Measurements from ENCODE around the gene GFRA1. TPM values are rescaled to one million over a fixed set of nuclear protein-coding genes. Genes with fewer than 3 reads are reported as not detected.

Gene GFRA1
- total RNA-seq, 1 donor from 2014 or later = 44.1 TPM

- DNase-seq (ENCODE audit: extremely low spot score, unreplicated experiment) = peak; percentile 75
- H3K27me3 Mint-ChIP-seq (ENCODE audit: unreplicated experiment) = no peaks in the 10 kb centered on the region
- no peak overlapping the region for H3K27ac Mint-ChIP-seq (ENCODE audit: unreplicated experiment)
- TF ChIP-seq, protein P1, sequence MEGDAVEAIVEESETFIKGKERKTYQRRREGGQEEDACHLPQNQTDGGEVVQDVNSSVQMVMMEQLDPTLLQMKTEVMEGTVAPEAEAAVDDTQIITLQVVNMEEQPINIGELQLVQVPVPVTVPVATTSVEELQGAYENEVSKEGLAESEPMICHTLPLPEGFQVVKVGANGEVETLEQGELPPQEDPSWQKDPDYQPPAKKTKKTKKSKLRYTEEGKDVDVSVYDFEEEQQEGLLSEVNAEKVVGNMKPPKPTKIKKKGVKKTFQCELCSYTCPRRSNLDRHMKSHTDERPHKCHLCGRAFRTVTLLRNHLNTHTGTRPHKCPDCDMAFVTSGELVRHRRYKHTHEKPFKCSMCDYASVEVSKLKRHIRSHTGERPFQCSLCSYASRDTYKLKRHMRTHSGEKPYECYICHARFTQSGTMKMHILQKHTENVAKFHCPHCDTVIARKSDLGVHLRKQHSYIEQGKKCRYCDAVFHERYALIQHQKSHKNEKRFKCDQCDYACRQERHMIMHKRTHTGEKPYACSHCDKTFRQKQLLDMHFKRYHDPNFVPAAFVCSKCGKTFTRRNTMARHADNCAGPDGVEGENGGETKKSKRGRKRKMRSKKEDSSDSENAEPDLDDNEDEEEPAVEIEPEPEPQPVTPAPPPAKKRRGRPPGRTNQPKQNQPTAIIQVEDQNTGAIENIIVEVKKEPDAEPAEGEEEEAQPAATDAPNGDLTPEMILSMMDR (IDR thresholded peaks at IDR 0.05) = peak; percentile 40
- no peaks in the 10 kb centered on the region for H3K36me3 Mint-ChIP-seq (ENCODE audit: unreplicated experiment)
- H3K4me1 Mint-ChIP-seq (ENCODE audit: unreplicated experiment) = no peaks in the 10 kb centered on the region
- no peaks in the 10 kb centered on the region for H3K9me3 Mint-ChIP-seq (ENCODE audit: unreplicated experiment)
- H3K4me3 Mint-ChIP-seq (ENCODE audit: unreplicated experiment) = no peak overlapping the region
Measured at GRCh38 chr10:116120688-116121455, 152.1 kb downstream of the GFRA1 start.

DNA sequence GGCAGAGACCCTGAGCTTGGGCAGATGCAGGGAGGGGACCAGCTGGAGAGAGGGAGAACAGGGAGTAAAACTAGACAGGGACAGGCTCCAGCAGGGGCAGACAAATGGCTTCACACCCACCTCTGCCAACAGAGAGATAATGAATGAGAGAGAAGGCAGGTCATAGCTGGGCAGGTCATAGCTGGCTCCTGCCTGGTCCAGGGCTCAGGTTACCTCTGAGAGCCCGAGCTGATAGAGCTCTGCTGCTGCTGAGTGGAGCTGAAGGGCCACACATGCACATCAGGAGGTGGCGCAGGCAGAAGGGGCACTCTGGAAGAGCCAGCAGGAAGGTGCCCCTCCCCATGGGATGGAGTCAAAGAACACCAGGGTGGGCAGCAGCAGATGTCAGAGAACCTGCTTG, 154.2 kb downstream of the GFRA1 start:
- H3K4me3 Mint-ChIP-seq (ENCODE audit: unreplicated experiment) = no peak overlapping the region

GRCh38 chr10:116115797-116116196, 157.2 kb downstream of the GFRA1 start:
- no peak overlapping the region for H3K4me3 Mint-ChIP-seq (ENCODE audit: unreplicated experiment)
- no peaks in the 10 kb centered on the region for H3K4me1 Mint-ChIP-seq (ENCODE audit: unreplicated experiment)
- TF ChIP-seq, protein P1 (IDR thresholded peaks at IDR 0.05) = no peak
- H3K9me3 Mint-ChIP-seq (ENCODE audit: unreplicated experiment) = no peaks in the 10 kb centered on the region
- H3K27me3 Mint-ChIP-seq (ENCODE audit: unreplicated experiment) = no peaks in the 10 kb centered on the region
- no peaks in the 10 kb centered on the region for H3K36me3 Mint-ChIP-seq (ENCODE audit: unreplicated experiment)
- no peak overlapping the region for H3K27ac Mint-ChIP-seq (ENCODE audit: unreplicated experiment)
- no peak for DNase-seq (ENCODE audit: extremely low spot score, unreplicated experiment)

More for the DNA sequence above, 154.2 kb downstream of the GFRA1 start:
- H3K9me3 Mint-ChIP-seq (ENCODE audit: unreplicated experiment) = no peaks in the 10 kb centered on the region
- TF ChIP-seq, protein P1 (IDR thresholded peaks at IDR 0.05) = no peak
- H3K27ac Mint-ChIP-seq (ENCODE audit: unreplicated experiment) = no peak overlapping the region
- no peak for DNase-seq (ENCODE audit: extremely low spot score, unreplicated experiment)
- no peaks in the 10 kb centered on the region for H3K4me1 Mint-ChIP-seq (ENCODE audit: unreplicated experiment)
- H3K27me3 Mint-ChIP-seq (ENCODE audit: unreplicated experiment) = no peaks in the 10 kb centered on the region
- H3K36me3 Mint-ChIP-seq (ENCODE audit: unreplicated experiment) = no peaks in the 10 kb centered on the region

GRCh38 chr10:116115036-116115641, 157.9 kb downstream of the GFRA1 start:
- no peak overlapping the region for H3K27ac Mint-ChIP-seq (ENCODE audit: unreplicated experiment)
- TF ChIP-seq, protein P1 (IDR thresholded peaks at IDR 0.05) = no peak
- no peaks in the 10 kb centered on the region for H3K36me3 Mint-ChIP-seq (ENCODE audit: unreplicated experiment)
- H3K27me3 Mint-ChIP-seq (ENCODE audit: unreplicated experiment) = no peaks in the 10 kb centered on the region
- no peak overlapping the region for H3K4me3 Mint-ChIP-seq (ENCODE audit: unreplicated experiment)
- H3K9me3 Mint-ChIP-seq (ENCODE audit: unreplicated experiment) = no peaks in the 10 kb centered on the region
- DNase-seq (ENCODE audit: extremely low spot score, unreplicated experiment) = no peak
- H3K4me1 Mint-ChIP-seq (ENCODE audit: unreplicated experiment) = no peaks in the 10 kb centered on the region

GRCh38 chr10:116113721-116114501, 159.1 kb downstream of the GFRA1 start:
- Mint-ChIP-seq H3K4me1 (ENCODE audit: unreplicated experiment) (no peaks in the 10 kb centered on the region), H3K36me3 (ENCODE audit: unreplicated experiment) (no peaks in the 10 kb centered on the region), H3K27ac (ENCODE audit: unreplicated experiment) (no peak overlapping the region), H3K27me3 (ENCODE audit: unreplicated experiment) (no peaks in the 10 kb centered on the region), H3K9me3 (ENCODE audit: unreplicated experiment) (no peaks in the 10 kb centered on the region), H3K4me3 (ENCODE audit: unreplicated experiment) (no peak overlapping the region)
- DNase-seq (ENCODE audit: extremely low spot score, unreplicated experiment) = no peak
- TF ChIP-seq, protein P1 (IDR thresholded peaks at IDR 0.05) = no peak

All from osteocyte (in vitro differentiated cells).